Activated naive CD4-positive, alpha-beta T cell treated with anti-CD3 and anti-CD28 coated beads, Interleukin-2, amount 10 ng/mL, durations not matched to agents 7 days and 5 days (primary cell): Measurements from ENCODE around the gene LYPD6.

Experiments
- CTCF ChIA-PET: fragments of 350-600 bp; sonication (Branson Sonifier 250); formaldehyde crosslinking; loops from one replicate; lab custom pipeline; 2021; ENCODE audit warnings: antibody characterized with exemption; lab: Charles Lee
- DNase-seq: peaks from one replicate; pipeline ENCODE4 v3.0.0-alpha.2; 2020
- H3K27ac Mint-ChIP-seq: one replicate; pipeline ENCODE4 v1.8.0; 2021; ENCODE audit warnings: mild to moderate bottlenecking, moderate library complexity, mixed read lengths
- H3K27me3 Mint-ChIP-seq: one replicate; pipeline ENCODE4 v1.8.0; 2021; ENCODE audit warnings: mild to moderate bottlenecking, mixed read lengths
- H3K36me3 Mint-ChIP-seq: one replicate; pipeline ENCODE4 v1.8.0; 2021; ENCODE audit warnings: mixed read lengths
- H3K4me1 Mint-ChIP-seq: one replicate; pipeline ENCODE4 v1.8.0; 2021; ENCODE audit warnings: mixed read lengths
- H3K4me3 Mint-ChIP-seq: one replicate; pipeline ENCODE4 v1.8.0; 2021; ENCODE audit warnings: mild to moderate bottlenecking, moderate library complexity, mixed read lengths
- H3K9me3 Mint-ChIP-seq: one replicate; pipeline ENCODE4 v1.8.0; 2021; ENCODE audit warnings: mixed read lengths

LYPD6 gene

GRCh38 chr2:149438330-149438960 lies 108.1 kb downstream of the LYPD6 start:
- Mint-ChIP-seq H3K4me3 (no peak overlapping the region), H3K36me3 (no peaks in the 10 kb centered on the region)

GRCh38 chr2:149441255-149441654 lies 110.9 kb downstream of the LYPD6 start:
- Mint-ChIP-seq H3K36me3 (no peaks in the 10 kb centered on the region), H3K27ac (no peak overlapping the region), H3K4me1 (no peaks in the 10 kb centered on the region), H3K9me3 (no peaks in the 10 kb centered on the region), H3K27me3 (no peaks in the 10 kb centered on the region), H3K4me3 (no peak overlapping the region)
- no peak for DNase-seq
- CTCF ChIA-PET, result no interaction called here

More at GRCh38 chr2:149438330-149438960, 108.1 kb downstream of the LYPD6 start:
- Mint-ChIP-seq H3K9me3 (no peaks in the 10 kb centered on the region), H3K4me1 (no peaks in the 10 kb centered on the region), H3K27me3 (no peaks in the 10 kb centered on the region), H3K27ac (no peak overlapping the region)
- no peak for DNase-seq
- CTCF ChIA-PET, result no interaction called here

GRCh38 chr2:149442346-149442745 lies 112.0 kb downstream of the LYPD6 start:
- CTCF ChIA-PET, result no interaction called here
- Mint-ChIP-seq H3K36me3 (no peaks in the 10 kb centered on the region), H3K27ac (no peak overlapping the region), H3K27me3 (no peaks in the 10 kb centered on the region), H3K9me3 (no peaks in the 10 kb centered on the region), H3K4me3 (no peak overlapping the region), H3K4me1 (no peaks in the 10 kb centered on the region)
- DNase-seq, result no peak

- Mint-ChIP-seq H3K36me3 (no peaks in the 10 kb centered on the region), H3K9me3 (no peaks in the 10 kb centered on the region), H3K27ac (no peak overlapping the region), H3K27me3 (no peaks in the 10 kb centered on the region), H3K4me3 (no peak overlapping the region), H3K4me1 (no peaks in the 10 kb centered on the region)
- CTCF ChIA-PET, result no interaction called here
- no peak for DNase-seq
Observed at GRCh38 chr2:149443150-149443549, 112.8 kb downstream of the LYPD6 start.

GRCh38 chr2:149446748-149447147 lies 116.4 kb downstream of the LYPD6 start:
- Mint-ChIP-seq H3K27me3 (no peaks in the 10 kb centered on the region), H3K27ac (no peak overlapping the region), H3K9me3 (no peaks in the 10 kb centered on the region), H3K4me1 (no peaks in the 10 kb centered on the region), H3K36me3 (no peaks in the 10 kb centered on the region), H3K4me3 (no peak overlapping the region)
- CTCF ChIA-PET, result no interaction called here
- no peak for DNase-seq

GRCh38 chr2:149448315-149448714 lies 117.9 kb downstream of the LYPD6 start:
- Mint-ChIP-seq H3K27ac (no peak overlapping the region), H3K36me3 (no peaks in the 10 kb centered on the region), H3K27me3 (no peaks in the 10 kb centered on the region), H3K9me3 (no peaks in the 10 kb centered on the region), H3K4me1 (no peaks in the 10 kb centered on the region), H3K4me3 (no peak overlapping the region)
- DNase-seq, result no peak
- CTCF ChIA-PET, result no interaction called here

- Mint-ChIP-seq H3K9me3 (no peaks in the 10 kb centered on the region), H3K4me3 (no peak overlapping the region), H3K36me3 (no peaks in the 10 kb centered on the region), H3K27me3 (no peaks in the 10 kb centered on the region), H3K4me1 (no peaks in the 10 kb centered on the region), H3K27ac (no peak overlapping the region)
- DNase-seq, result no peak
- CTCF ChIA-PET, result no interaction called here
Observed at GRCh38 chr2:149449017-149449416, 118.6 kb downstream of the LYPD6 start.

- H3K9me3 Mint-ChIP-seq, result no peaks in the 10 kb centered on the region
- H3K36me3 Mint-ChIP-seq, result no peaks in the 10 kb centered on the region
- H3K4me3 Mint-ChIP-seq, result no peak overlapping the region
- peaks cover 7% of the 10 kb centered on the region for H3K4me1 Mint-ChIP-seq
- no peaks in the 10 kb centered on the region for H3K27me3 Mint-ChIP-seq
- DNase-seq, result no peak
- CTCF ChIA-PET, result no interaction called here
- no peak overlapping the region for H3K27ac Mint-ChIP-seq
Observed at GRCh38 chr2:149451417-149452165, 121.2 kb downstream of the LYPD6 start.

GRCh38 chr2:149456285-149456684 lies 125.9 kb downstream of the LYPD6 start:
- CTCF ChIA-PET, result no interaction called here
- no peaks in the 10 kb centered on the region for H3K36me3 Mint-ChIP-seq
- no peak for DNase-seq
- H3K27me3 Mint-ChIP-seq, result no peaks in the 10 kb centered on the region
- H3K9me3 Mint-ChIP-seq, result no peaks in the 10 kb centered on the region
- H3K4me3 Mint-ChIP-seq, result no peak overlapping the region
- H3K27ac Mint-ChIP-seq, result no peak overlapping the region
- H3K4me1 Mint-ChIP-seq, result peaks cover 7% of the 10 kb centered on the region

GRCh38 chr2:149458502-149458901 lies 128.1 kb downstream of the LYPD6 start:
- H3K27me3 Mint-ChIP-seq, result no peaks in the 10 kb centered on the region
- CTCF ChIA-PET, result no interaction called here

GRCh38 chr2:149463328-149464002 lies 133.1 kb downstream of the LYPD6 start:
- DNase-seq, result no peak
- Mint-ChIP-seq H3K9me3 (peaks cover 3% of the 10 kb centered on the region), H3K27ac (no peak overlapping the region), H3K4me3 (no peak overlapping the region), H3K36me3 (no peaks in the 10 kb centered on the region), H3K4me1 (no peaks in the 10 kb centered on the region), H3K27me3 (no peaks in the 10 kb centered on the region)
- CTCF ChIA-PET, result no interaction called here

More at GRCh38 chr2:149458502-149458901, 128.1 kb downstream of the LYPD6 start:
- DNase-seq, result no peak
- Mint-ChIP-seq H3K27ac (no peak overlapping the region), H3K4me1 (peaks cover 7% of the 10 kb centered on the region), H3K36me3 (no peaks in the 10 kb centered on the region), H3K4me3 (no peak overlapping the region), H3K9me3 (peaks cover 3% of the 10 kb centered on the region)

GRCh38 chr2:149464396-149464795 lies 134.0 kb downstream of the LYPD6 start:
- Mint-ChIP-seq H3K27me3 (no peaks in the 10 kb centered on the region), H3K36me3 (no peaks in the 10 kb centered on the region), H3K4me1 (no peaks in the 10 kb centered on the region), H3K27ac (no peak overlapping the region), H3K9me3 (peaks cover 3% of the 10 kb centered on the region), H3K4me3 (no peak overlapping the region)
- CTCF ChIA-PET, result no interaction called here
- DNase-seq, result no peak

GRCh38 chr2:149465873-149466272 lies 135.5 kb downstream of the LYPD6 start:
- Mint-ChIP-seq H3K36me3 (no peaks in the 10 kb centered on the region), H3K9me3 (peaks cover 3% of the 10 kb centered on the region), H3K4me1 (no peaks in the 10 kb centered on the region), H3K27ac (no peak overlapping the region), H3K4me3 (no peak overlapping the region), H3K27me3 (no peaks in the 10 kb centered on the region)
- no peak for DNase-seq
- CTCF ChIA-PET, result no interaction called here

GRCh38 chr2:149466635-149467034 lies 136.2 kb downstream of the LYPD6 start:
- CTCF ChIA-PET, result interaction anchor here (1.2 kb wide), 1 partner anchor 13 kb away, joined by 3 read pairs; no protein-coding TSS in a partner anchor
- H3K4me1 Mint-ChIP-seq, result no peaks in the 10 kb centered on the region
- H3K27ac Mint-ChIP-seq, result no peak overlapping the region
- H3K4me3 Mint-ChIP-seq, result no peak overlapping the region
- no peaks in the 10 kb centered on the region for H3K27me3 Mint-ChIP-seq
- H3K36me3 Mint-ChIP-seq, result no peaks in the 10 kb centered on the region
- peaks cover 2% of the 10 kb centered on the region for H3K9me3 Mint-ChIP-seq
- no peak for DNase-seq
